Mammary epithelial cell (primary cell): ENCODE measurements around the gene TYW5.

ENCODE experiments used
- EZH2 ChIP-seq: IDR thresholded peaks from 2 replicates; pipeline ENCODE4 v1.6.1; 2012; ENCODE audit warnings: low read length, inconsistent platforms, borderline replicate concordance
- TF ChIP-seq, protein P1 (sequence below), 2 donors: IDR thresholded peaks in 1 of 2; conservative IDR thresholded peaks in 1 of 2; 2 replicates each; pipeline ENCODE4 v1.5.1; 2011 to 2012; ENCODE audit warnings: inconsistent platforms in 2 of 2, low read length in 2 of 2, mild to moderate bottlenecking in 2 of 2, control low read depth in 1 of 2, low read depth in 1 of 2; ENCODE audit not compliant: insufficient read depth in 1 of 2; ENCODE audit errors: extremely low read depth in 1 of 2

- TF ChIP-seq, protein P1, sequence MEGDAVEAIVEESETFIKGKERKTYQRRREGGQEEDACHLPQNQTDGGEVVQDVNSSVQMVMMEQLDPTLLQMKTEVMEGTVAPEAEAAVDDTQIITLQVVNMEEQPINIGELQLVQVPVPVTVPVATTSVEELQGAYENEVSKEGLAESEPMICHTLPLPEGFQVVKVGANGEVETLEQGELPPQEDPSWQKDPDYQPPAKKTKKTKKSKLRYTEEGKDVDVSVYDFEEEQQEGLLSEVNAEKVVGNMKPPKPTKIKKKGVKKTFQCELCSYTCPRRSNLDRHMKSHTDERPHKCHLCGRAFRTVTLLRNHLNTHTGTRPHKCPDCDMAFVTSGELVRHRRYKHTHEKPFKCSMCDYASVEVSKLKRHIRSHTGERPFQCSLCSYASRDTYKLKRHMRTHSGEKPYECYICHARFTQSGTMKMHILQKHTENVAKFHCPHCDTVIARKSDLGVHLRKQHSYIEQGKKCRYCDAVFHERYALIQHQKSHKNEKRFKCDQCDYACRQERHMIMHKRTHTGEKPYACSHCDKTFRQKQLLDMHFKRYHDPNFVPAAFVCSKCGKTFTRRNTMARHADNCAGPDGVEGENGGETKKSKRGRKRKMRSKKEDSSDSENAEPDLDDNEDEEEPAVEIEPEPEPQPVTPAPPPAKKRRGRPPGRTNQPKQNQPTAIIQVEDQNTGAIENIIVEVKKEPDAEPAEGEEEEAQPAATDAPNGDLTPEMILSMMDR (conservative IDR thresholded peaks at IDR 0.05 in 1 of 2, IDR thresholded peaks at IDR 0.05 in 1 of 2; ENCODE audit: extremely low read depth in 1 of 2, insufficient read depth in 1 of 2, low read depth in 1 of 2, low read length in 2 of 2): no peak
- no peak for TF ChIP-seq EZH2
These were observed 318 bp downstream of the TYW5 start for GRCh38 chr2:199955007-199955338.
